ENCODE measurements around the gene DAPK1.

GRCh38 chr9:87567001-87567400 is 69.3 kb downstream of the DAPK1 start:
- TF ChIP-seq ZBTB17 (tag by site-specific recombination; IDR thresholded peaks at IDR 0.05) (no peak), ZNF704 (tag by site-specific recombination; IDR thresholded peaks at IDR 0.05) (no peak), ZNF274 (IDR thresholded peaks at IDR 0.05; ENCODE audit: low read length) (no peak), ZNF274 (tag by site-specific recombination; IDR thresholded peaks at IDR 0.05; ENCODE audit: borderline replicate concordance) (no peak), ZNF768 (tag by site-specific recombination; IDR thresholded peaks at IDR 0.05) (no peak), CTCF (tag by site-specific recombination; IDR thresholded peaks at IDR 0.05) (no peak), MYNN (tag by site-specific recombination; IDR thresholded peaks at IDR 0.05; ENCODE audit: borderline replicate concordance) (no peak), ZBTB21 (tag by site-specific recombination; IDR thresholded peaks at IDR 0.05) (no peak)
